Pancreas (tissue), 10 donors: Measurements from ENCODE around the gene DPP9. TPM values are rescaled to one million over a fixed set of nuclear protein-coding genes. Genes with fewer than 3 reads are reported as not detected.
A peak's percentile ranks its signal among the peaks of the same experiment; 100 is the strongest.

Source experiments
- ATAC-seq, 4 donors: fragments of 200-7000 bp; cut with Tn5 transposase; one replicate each; pipeline versions ENCODE4 v1.8.0 to v1.9.1; 2020; ENCODE audit warnings: mild to moderate bottlenecking in 4 of 4, moderate library complexity in 4 of 4
- DNase-seq, 6 donors: peaks; one replicate each; pipeline ENCODE4 v3.0.0-alpha.2; 2020
- FAIRE-seq: peaks from 2 replicates; lab custom pipeline; 2012; peaks lifted over from hg19 to GRCh38; lab: Jason Lieb, UNC
- H3K27ac ChIP-seq, 4 donors: fragments of 200-600 bp; sonication (generic); 1 replicate in 3 of 4; 2 replicates in 1 of 4; pipeline versions ENCODE4 v1.5.0 to v1.8.0; 2020
- H3K27me3 ChIP-seq, 4 donors: fragments of 200-600 bp; one replicate each; pipeline ENCODE4 v1.8.0; 2021
- H3K36me3 ChIP-seq, 3 donors: fragments of 200-600 bp; sonication (generic) in 1 of 3; one replicate each; pipeline versions ENCODE4 v1.5.0 to v1.8.0; 2020 to 2021
- H3K4me1 ChIP-seq, 3 donors: fragments of 200-600 bp; one replicate each; pipeline ENCODE4 v1.8.0; 2021
- H3K4me3 ChIP-seq, 4 donors: fragments of 200-600 bp; sonication (generic) in 2 of 4; one replicate each; pipeline versions ENCODE4 v1.5.0 to v1.8.0; 2020 to 2021
- H3K9me3 ChIP-seq, 4 donors: fragments of 200-600 bp; one replicate each; pipeline ENCODE4 v1.8.0; 2021
- CTCF ChIP-seq, 4 donors: fragments of 200-600 bp; sonication (generic) in 3 of 4; IDR thresholded peaks; one replicate each; pipeline versions ENCODE4 v1.5.0 to v1.8.0; 2021; ENCODE audit warnings: antibody characterized with exemption in 4 of 4
- WGBS, 2 donors: extraction: QIAGEN DNeasy Blood & Tissue Kit; methylation state at CpG; one replicate each; pipeline ENCODE4 v1.1.7; 2013; 5-methylcytosine and 5-hydroxymethylcytosine counted together
- intact Hi-C, 3 donors: fragments of 100-400 bp; cut with DNase I; formaldehyde crosslinking; loops; one replicate each; pipeline versions ENCODE4 v1.11.1 to v1.14.2; 2022
- polyA plus RNA-seq, 2 donors: library from polyadenylated mRNA; stranded (reverse); fragments of 200-250 nt; gene quantifications; one replicate each; pipeline ENCODE4 v1.2.3, GENCODE V29; 2013
- total RNA-seq, 6 donors: library from RNA; stranded (reverse); fragmentation: NEBNext Ultra II Directional in 4 of 6; extraction: Animal tissue kit (Norgen Biotek cat#: 25700) in 4 of 6; gene quantifications; one replicate each; pipeline versions ENCODE4 v1.2.1 to v1.2.4, GENCODE V29; 2021 to 2023
- donor health status: healthy with polysubstance abuse.
- donor health status: DM: no; HTN: no; CAD: no; lungs with moderate emphysema.
- donor health status: DM: no; HTN: no; CAD: no.
- donor health status: control.
- donor health status: control.
- donor health status: Bipolar disorder and iron deficiency.
- donor health status: DM: yes; HTN: yes; CAD: no.
- donor health status: DM: no; HTN: no; CAD: no.
- donor health status: DM: no; HTN: no; CAD: no.
- donor health status: DM: yes; HTN: yes; CAD: no.

The DPP9 gene
- total and polyA plus RNA-seq, 8 donors, result 19.0 to 47.4 (median 26.1) TPM

GRCh38 chr19:4689403-4689802 is 34.2 kb downstream of the DPP9 start:
- Histone ChIP-seq H3K36me3 (peaks cover 6 to 74% (median 38%) of the 10 kb centered on the region in 3 donors), H3K27ac (no peak overlapping the region), H3K4me1 (no peaks in the 10 kb centered on the region), H3K27me3 (no peaks in the 10 kb centered on the region), H3K4me3 (no peak overlapping the region), H3K9me3 (no peaks in the 10 kb centered on the region)
- WGBS, 2 donors, result 94 to 96% methylated on average over 19 of the region's 19 CpGs
- FAIRE-seq (no peak), ATAC-seq (no peak), DNase-seq (no peak)
- no peak for TF ChIP-seq CTCF (IDR thresholded peaks at IDR 0.05)
- intact Hi-C loops, result no loop called here

- intact Hi-C loops, result no loop called here
- DNase-seq (no peak), ATAC-seq (no peak), FAIRE-seq (no peak)
- Histone ChIP-seq H3K4me3 (no peak overlapping the region), H3K27me3 (no peaks in the 10 kb centered on the region), H3K9me3 (no peaks in the 10 kb centered on the region), H3K27ac (no peak overlapping the region), H3K36me3 (peaks cover 0 to 72% (median 30%) of the 10 kb centered on the region in 3 donors), H3K4me1 (no peaks in the 10 kb centered on the region)
- 94 to 98% methylated on average over 25 to 26 of the region's 26 CpGs for WGBS, 2 donors
- no peak for TF ChIP-seq CTCF (IDR thresholded peaks at IDR 0.05)
Observed at GRCh38 chr19:4688587-4688986, 35.1 kb downstream of the DPP9 start.

- Histone ChIP-seq H3K36me3 (peaks cover 0 to 74% (median 25%) of the 10 kb centered on the region in 3 donors), H3K4me3 (no peak overlapping the region), H3K4me1 (no peaks in the 10 kb centered on the region), H3K9me3 (no peaks in the 10 kb centered on the region), H3K27me3 (no peaks in the 10 kb centered on the region), H3K27ac (no peak overlapping the region)
- intact Hi-C loops, result no loop called here
- no peak for TF ChIP-seq CTCF (IDR thresholded peaks at IDR 0.05)
- peak in 2 of 4 donors; percentile 30 to 53 for ATAC-seq
- no peak for FAIRE-seq
- 52 to 74% methylated on average over 11 of the region's 11 CpGs for WGBS, 2 donors
- peak in 2 of 6 donors; percentile 53 to 64 for DNase-seq
Observed at GRCh38 chr19:4687396-4687795, 36.2 kb downstream of the DPP9 start.

- ATAC-seq (no peak), DNase-seq (no peak), FAIRE-seq (no peak)
- Histone ChIP-seq H3K4me3 (no peak overlapping the region), H3K27me3 (no peaks in the 10 kb centered on the region), H3K9me3 (no peaks in the 10 kb centered on the region), H3K36me3 (peaks cover 0 to 72% (median 25%) of the 10 kb centered on the region in 3 donors), H3K4me1 (no peaks in the 10 kb centered on the region), H3K27ac (no peak overlapping the region)
- no peak for TF ChIP-seq CTCF (IDR thresholded peaks at IDR 0.05)
- 85 to 98% methylated on average over 10 of the region's 10 CpGs for WGBS, 2 donors
- intact Hi-C loops, result no loop called here
Observed at GRCh38 chr19:4686700-4687099, 36.9 kb downstream of the DPP9 start.

GRCh38 chr19:4684312-4685095 is 39.1 kb downstream of the DPP9 start:
- no peak for TF ChIP-seq CTCF (IDR thresholded peaks at IDR 0.05)
- FAIRE-seq, result no peak
- Histone ChIP-seq H3K36me3 (peaks cover 0 to 65% (median 23%) of the 10 kb centered on the region in 3 donors), H3K9me3 (no peaks in the 10 kb centered on the region), H3K27ac (no peak overlapping the region), H3K4me3 (no peak overlapping the region), H3K27me3 (no peaks in the 10 kb centered on the region), H3K4me1 (no peaks in the 10 kb centered on the region)
- intact Hi-C loops, result no loop called here
- 92 to 95% methylated on average over 28 of the region's 28 CpGs for WGBS, 2 donors
- ATAC-seq, result no peak
- no peak for DNase-seq
